ENCODE data around the gene RHOG. TPM values are rescaled to one million over a fixed set of nuclear protein-coding genes. Genes with fewer than 3 reads are reported as not detected.

Gene RHOG
- polyA plus RNA-seq, 4 donors, result 24.7 to 31.3 (median 25.5) TPM

DNA sequence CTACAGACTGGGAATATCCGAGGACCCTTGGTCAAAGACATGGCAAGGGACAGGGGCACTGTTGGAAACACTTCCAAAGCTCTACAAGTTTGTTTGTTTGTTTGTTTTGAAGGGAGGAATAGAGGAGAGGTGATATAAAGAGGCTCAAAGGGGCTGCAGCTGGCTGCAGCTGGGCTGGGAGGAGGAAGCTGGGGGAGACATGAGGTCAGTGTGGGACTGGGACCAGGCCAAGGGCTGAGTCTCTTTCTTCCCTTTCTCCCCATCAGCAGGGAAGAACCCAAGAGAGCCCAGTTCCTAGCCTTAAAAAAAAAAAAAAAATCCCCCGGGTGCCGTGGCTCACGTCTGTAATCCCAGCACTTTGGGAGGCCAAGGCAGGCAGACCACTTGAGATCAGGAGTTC lies 5.0 kb downstream of the RHOG start:
- DNase-seq (ENCODE audit: low read depth in 4 of 4, low spot score in 3 of 4), result no peak

DNA sequence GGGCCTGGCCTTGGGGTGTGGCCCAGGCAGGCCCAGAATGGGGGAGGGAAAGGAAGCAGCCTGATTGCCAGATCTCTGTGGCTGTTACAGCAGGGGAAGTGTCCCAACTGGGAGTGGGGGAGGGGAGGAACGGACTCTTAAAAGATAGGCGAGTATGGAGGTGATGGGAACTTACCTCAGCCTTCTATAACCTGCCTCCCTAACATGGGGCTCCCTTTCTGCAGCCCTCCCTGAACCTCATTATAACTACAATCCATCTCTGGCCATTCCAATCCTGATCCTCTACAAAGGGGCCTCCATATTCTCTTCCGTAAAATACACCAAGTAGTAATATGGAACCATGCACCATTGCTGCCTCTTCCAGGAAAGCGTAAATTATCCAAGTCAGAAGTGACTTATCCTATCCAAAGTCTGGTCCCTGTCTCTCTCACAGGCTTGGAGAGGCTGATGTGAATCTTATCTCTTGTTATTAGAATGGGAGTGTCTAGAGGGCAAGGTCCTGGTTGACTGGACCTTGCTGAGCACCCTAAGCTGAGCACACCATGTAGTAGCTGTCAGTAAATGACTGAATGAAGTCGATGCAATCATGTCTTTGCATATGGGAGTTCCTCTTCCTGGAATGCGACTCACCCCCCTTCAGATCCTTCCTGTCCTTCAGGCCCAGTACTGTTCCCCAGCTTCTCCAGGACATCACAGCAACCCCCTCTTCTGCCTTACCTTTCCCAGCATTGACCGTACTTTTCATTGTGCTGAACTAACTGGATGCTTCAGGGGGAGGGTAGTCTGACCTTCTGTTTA lies 5.9 kb downstream of the RHOG start:
- DNase-seq (ENCODE audit: low read depth in 4 of 4, low spot score in 3 of 4), result no peak

DNA sequence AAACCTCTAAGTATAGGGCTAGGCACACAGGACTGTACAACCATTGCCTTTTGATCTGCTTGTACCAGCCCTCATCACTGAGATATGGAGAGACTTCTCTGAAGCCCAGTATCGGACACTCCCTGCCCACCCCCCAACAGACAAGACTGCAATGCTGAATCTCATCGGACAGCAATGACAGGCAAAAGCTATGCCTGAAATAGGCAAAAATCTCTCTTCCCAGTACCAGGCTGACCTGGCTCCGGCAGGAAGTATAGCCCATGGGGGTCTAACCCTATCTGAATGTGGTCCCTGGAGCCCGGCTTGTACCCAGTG lies 6.5 kb downstream of the RHOG start:
- no peak for DNase-seq (ENCODE audit: low read depth in 4 of 4, low spot score in 3 of 4)

DNA sequence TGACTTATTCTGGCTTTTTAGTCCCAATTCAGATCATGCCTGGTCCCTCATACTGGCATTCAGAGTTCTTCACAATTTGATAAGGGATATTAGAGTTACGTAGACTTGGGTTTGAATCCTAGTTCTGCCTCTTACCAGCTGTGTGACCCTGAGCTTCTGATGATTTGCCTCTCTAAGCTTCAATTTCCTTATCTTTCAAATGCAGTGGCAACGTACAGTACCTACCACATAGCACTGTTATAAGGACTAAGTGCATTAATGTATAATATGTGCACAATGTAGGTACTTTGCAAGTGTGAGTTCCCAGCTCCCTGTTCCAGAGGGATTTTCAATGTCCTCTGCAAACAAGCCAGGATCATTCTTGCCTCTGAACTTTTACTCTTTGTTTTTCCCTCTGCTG lies 7.3 kb downstream of the RHOG start:
- DNase-seq (ENCODE audit: low read depth in 4 of 4, low spot score in 3 of 4), result no peak

DNA sequence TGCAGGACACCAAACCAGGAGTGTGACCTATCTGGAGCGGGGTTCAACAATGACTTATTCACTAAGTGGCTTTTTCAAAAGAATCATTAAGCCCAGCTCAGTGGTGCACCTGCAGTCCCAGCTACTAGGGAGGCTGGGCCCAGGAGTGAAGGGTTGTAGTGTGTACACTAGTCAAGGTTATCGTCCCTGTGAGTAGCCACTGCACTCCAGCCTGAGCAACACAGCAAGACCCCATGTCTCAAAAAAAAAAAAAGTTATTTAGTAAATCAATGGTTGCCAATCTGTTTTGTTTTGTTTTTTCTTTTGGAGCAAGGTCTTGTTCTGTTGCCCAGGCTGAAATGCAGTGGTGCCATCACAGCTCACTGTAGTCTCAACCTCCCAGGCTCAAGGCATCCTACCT lies 7.9 kb downstream of the RHOG start:
- no peak for DNase-seq (ENCODE audit: low read depth in 4 of 4, low spot score in 3 of 4)

DNA sequence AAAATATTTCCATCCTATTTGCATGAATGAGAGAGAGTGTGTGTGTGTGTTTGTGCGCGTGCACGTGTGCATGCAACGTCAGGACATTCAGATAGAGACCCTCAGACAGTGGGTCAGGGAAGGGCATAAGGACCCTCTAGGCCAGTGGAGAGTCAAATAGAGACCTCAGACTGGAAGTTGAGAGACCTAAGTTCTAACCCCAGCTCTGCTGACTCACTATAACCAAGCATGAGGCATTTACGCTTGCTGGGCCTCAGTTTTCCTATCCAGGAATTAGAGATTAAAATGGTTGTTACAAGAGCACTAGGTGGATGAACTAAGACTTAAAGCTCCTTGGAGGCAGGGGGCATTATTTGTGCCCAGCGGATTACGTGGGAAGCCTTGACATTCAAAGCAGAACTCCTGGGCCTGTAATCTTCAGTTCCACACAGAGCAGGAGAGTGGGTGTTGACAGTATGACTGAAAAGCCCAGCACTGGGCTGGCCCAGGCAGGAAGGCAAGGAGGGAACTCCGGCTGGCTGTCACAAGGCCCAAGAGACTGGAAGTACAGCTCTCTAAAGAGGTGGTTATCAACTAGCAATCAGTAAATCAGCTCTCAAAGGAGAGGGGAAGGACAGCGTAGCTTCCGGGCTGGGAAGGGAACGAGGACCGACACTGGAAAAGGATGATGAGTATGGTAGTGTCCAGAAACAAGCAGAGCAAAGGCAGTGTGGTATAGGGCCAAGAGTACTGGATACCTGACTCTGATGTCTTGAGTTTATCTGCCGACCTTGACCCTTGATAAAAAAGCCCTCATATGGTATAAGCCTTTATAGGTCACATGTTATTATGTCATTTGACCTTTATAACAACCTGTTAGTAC lies 9.2 kb downstream of the RHOG start:
- no peak for DNase-seq (ENCODE audit: low read depth in 4 of 4, low spot score in 3 of 4)

DNA sequence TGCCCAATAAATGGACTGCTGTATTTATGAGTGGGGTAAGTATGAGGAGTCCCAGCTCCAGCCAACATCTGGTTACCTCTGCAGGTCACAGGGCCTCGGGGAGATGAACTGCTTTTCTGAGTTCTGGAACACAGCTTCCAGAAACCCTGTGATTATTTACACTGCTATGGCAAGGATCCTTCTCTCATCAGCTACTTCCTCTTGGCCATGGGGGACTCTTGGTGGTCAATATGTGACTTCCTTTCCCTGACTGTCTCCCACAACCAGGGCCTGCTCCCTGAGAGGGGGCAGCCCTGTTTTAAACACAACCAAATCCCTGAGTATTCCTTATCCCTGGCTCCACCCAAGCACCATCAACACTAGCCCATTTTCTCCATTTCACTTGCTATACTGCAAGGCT lies 10.0 kb downstream of the RHOG start:
- no peak for DNase-seq (ENCODE audit: low read depth in 4 of 4, low spot score in 3 of 4)

DNA sequence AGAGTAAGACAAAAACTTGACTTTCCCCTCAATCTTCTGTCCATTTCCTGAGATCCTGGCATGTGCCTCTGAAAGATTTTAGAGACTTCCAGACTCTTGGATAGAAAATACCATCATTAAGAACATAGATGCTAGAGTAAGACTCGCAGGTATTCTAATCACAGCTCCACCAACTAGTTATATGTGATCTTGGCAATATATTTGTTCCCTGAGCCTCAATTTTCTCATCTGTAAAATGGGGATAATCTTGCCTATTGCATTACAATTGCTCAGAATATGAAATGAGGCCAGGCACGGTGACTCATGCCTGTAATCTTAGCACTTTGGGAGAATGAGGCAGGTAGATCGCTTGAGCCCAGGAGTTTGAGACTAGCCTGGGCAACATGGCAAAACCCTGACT lies 10.7 kb downstream of the RHOG start:
- no peak for DNase-seq (ENCODE audit: low read depth in 4 of 4, low spot score in 3 of 4)

DNA sequence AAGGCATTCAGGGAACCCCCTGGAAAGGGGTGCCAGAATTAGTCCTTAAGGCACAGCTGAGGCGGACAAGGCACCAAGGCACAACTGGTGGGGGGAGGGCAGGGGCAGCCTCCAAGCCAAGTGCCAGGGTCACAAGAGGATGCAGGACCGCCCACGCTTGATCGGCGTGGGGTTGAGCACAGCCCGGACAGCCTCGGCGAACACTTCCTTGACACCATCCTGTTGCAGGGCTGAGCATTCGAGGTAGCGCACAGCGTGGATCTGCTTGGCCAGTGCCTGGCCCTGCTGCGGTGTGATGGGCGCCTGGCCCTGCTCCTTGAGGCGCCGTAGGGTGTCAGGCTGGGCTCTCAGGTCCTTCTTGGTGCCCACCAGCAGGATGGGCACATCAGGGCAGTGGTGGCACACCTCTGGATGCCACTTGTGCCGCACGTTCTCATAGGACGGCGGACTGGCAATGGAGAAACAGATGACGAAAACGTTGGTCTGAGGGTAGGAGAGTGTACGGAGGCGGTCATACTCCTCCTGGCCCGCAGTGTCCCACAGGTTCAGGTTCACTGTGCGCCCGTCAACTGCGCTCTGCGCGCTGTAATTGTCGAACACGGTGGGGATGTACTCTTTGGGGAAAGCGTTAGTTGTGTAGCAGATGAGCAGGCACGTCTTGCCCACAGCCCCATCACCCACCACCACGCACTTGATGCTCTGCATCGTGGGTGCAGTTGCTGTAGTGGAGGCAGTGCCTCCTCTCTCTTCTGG lies 13.1 kb downstream of the RHOG start:
- no peak for DNase-seq (ENCODE audit: low read depth in 4 of 4, low spot score in 3 of 4)

DNA sequence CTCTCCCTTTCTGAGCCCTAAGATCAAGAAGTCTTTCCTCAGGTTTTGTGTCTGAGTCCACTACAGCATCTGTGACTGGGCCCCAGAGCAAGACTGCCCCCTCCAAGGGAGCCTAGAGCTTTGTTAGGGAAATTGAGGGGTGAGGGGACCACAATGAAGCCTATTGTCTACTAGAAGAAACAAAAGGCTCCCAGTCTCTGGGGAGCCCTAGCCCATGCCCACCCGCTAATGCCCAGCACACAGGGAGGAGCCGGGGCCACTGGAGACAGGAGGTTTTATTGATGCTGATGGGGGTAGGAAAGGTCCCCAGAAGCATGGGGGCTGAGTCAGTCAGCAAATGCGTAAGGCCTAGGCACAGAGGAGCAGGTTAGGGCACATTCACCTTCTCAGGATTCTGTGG lies 14.0 kb downstream of the RHOG start:
- no peak for DNase-seq (ENCODE audit: low read depth in 4 of 4, low spot score in 3 of 4)

DNA sequence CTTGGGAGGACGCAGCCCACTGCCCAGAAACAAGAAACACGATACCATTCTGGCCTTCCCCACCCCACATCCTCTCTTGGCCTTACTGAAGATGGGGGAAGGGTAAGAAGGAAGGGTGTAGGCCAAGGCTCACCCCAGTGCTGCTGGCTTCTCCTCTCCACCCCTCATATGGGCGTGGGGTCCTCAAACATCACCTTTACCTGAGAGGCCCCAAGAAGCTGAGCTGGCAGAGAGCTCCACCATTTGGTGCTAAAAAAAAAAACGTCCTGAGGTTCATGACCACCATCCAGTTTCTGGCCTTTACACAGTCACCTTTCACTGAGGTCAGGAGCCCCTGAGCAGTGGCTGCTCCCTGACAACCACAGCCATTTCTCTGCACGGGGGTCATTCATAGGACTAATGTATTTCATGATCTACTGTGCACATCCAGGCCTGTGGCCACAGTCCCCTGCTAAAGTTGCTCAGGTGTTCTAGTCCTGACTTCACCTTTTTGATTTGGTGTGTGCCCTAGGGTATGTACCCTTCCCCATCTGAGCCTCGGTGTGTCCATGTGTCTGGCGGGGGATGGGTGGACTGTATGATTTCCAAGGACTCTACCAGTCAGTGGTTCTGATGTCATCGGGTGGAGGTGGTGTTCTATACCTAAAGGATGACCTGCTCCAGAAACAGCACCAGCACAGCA lies 15.1 kb downstream of the RHOG start:
- DNase-seq (ENCODE audit: low read depth in 4 of 4, low spot score in 3 of 4), result no peak

DNA sequence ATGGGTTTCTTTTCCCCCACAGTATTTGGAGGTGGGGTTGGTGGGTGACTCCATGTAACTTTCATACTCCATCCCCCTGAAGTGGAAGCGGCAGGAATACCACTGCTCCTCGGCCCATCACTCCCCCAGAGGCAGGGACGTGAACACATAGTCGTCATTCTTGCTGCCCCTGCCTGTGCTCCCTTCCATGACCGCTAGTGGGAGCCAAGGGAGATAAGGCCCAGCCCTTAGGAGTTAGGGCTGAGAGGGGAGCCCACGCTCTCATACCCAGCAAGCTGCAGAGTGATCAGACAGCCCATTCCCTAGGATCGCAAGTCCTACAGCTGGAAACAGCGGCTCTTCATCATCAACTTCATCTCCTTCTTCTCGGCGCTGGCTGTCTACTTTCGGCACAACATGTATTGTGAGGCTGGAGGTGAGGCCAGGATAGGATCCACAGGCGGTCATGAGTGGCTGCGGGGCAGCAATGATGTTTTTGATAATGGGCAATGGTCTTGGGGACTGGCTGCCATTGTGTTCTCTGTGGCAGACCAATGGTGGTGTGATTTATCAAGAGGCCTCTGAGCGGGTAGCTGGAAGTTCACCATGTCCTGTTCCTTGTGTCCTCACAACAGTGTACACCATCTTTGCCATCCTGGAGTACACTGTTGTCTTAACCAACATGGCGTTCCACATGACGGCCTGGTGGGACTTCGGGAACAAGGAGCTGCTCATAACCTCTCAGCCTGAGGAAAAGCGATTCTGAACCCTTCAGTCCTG lies 15.9 kb downstream of the RHOG start:
- no peak for DNase-seq (ENCODE audit: low read depth in 4 of 4, low spot score in 3 of 4)

DNA sequence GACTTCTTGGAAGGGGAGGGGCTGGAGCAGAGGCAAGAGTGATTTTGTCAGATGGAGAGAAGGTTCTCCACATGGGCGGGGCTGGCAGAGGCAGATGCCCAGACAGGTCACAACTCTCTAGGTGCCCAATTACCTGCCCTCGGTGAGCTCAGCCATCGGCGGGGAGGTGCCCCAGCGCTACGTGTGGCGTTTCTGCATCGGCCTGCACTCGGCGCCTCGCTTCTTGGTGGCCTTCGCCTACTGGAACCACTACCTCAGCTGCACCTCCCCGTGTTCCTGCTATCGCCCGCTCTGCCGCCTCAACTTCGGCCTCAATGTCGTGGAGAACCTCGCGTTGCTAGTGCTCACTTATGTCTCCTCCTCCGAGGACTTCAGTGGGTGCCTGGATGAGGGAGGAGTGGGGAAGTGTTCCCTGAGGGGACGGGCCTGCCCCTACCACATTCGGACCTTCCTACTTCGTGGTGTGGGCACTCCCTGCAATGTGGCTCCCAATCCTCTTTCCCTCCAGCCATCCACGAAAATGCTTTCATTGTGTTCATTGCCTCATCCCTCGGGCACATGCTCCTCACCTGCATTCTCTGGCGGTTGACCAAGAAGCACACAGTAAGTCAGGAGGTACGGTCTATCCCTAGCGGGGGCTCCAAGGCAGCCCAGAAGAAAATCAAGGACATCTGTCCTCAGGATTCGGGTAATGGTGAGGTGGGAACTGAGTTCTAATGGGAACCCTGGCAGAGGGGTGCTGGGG lies 16.8 kb downstream of the RHOG start:
- DNase-seq (ENCODE audit: low read depth in 4 of 4, low spot score in 3 of 4), result no peak

DNA sequence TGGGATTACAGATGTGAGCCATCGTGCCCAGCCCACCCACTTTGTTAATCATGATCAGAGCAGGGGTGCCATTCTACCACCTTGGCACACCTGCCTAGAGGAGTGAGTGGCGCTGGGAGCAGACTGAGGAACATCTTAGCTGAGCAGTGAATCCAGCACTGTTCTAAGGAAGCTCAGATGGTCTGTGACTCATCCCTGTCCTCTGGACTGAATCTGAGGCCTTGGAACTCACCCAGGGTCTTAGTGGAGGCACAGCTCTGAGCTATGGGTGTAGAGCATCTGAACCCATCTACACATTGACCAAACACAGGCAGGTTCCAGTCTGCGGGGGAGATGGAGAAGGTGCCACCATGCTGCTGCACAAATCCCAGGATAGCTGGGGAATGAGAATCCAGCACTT lies 17.5 kb downstream of the RHOG start:
- DNase-seq (ENCODE audit: low read depth in 4 of 4, low spot score in 3 of 4), result no peak

DNA sequence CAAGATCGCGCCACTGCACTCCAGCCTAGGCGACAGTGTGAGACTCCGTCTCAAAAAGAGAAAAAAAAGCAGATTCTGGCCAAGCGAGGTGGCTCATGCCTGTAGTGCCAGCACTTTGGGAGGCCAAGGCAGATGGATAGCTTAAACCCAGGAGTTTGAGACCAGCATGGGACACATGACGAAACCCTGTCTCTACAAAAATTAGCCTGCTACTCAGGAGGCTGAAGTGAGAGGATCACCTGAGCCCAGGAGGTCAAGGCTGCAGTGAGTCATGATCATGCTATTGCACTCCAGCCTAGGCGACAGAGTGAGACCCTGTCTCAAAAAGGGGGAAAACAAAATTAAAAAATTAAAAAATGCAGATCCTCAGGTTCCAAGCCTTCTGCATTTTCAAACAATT lies 18.4 kb downstream of the RHOG start:
- DNase-seq (ENCODE audit: low read depth in 4 of 4, low spot score in 3 of 4), result no peak

DNA sequence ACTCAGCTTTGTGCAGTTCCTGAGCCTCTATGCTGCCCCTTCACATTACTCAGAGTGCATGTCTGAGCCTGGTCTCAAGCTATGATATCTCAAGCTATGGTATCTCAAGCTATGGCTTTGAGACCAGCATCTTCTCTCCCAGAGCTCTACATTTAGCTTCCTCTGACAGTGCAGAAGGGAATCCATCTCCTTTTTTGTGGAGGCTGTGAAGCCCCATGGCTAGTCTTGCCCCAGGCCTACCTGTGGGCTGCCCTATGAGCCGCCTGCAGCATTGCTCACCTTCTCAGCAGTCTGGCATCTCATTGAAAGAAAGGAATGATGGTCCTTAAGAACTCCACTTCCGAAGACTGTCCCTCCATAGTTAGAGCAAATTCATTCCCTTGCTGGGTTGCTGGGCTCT lies 19.8 kb downstream of the RHOG start:
- no peak for DNase-seq (ENCODE audit: low read depth in 4 of 4, low spot score in 3 of 4)

DNA sequence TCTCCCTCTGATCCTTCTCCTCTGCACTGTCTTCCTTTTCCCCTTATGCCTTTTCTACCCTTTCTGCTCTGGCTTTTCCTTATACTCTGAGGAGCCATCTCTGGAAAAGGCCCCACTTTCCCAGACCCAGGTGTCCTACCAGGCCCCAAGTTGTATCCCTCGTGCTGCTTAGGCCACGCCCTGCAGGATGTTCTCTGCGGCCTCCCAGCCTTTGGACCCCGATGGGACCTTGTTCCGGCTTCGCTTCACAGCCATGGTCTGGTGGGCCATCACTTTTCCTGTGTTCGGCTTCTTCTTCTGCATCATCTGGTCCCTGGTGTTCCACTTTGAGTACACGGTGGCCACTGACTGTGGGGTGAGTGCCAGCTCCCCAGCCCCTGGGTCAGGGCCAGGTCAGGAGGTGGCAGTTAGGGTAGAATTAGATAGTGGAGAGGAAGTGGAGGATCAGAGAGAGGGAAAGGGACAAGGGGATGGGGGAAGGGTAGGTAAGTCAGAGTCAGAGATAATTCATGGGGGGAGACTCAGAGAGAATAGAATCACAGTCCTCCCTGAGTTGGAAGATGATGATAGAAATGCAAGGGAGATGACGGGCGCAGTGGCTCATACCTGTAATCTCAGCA lies 23.5 kb downstream of the RHOG start:
- DNase-seq (ENCODE audit: low read depth in 4 of 4, low spot score in 3 of 4), result no peak

DNA sequence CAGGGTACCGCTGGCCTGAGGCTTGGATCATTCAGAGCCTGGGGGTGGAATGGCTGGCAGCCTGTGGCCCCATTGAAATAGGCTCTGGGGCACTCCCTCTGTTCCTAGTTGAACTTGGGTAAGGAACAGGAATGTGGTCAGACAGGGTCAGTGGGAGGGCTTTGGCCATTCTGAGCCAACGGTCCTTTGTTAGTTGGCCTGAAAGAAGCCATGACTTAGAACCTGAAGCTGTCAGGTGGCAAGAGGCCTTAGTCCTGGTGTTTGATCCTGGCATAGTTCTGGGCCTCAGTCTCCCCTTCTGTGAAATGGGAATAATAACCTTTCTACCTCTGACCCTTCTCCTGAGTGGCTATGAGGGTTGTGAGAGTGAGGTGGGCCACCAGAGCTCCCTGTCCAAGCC lies 24.1 kb downstream of the RHOG start:
- no peak for DNase-seq (ENCODE audit: low read depth in 4 of 4, low spot score in 3 of 4)

DNA sequence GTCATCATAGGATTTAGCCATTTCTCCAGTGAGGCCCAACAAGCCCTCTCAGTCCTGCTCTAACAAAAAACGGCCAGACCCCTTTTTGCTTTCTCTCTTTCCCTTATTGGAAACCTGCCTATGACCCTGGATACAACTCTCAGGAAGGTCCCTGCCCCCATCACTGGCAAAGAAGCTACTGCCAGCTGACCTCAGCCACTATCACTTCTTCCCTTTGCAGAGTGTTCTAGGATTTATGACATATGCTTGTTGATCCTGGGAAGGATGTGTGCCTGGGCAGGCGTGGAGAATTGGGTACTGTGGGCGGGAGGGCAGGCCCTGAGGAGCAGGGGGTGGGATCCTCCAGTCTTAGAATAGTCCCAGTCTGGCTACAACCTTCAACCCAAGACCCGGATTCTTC lies 24.9 kb downstream of the RHOG start:
- no peak for DNase-seq (ENCODE audit: low read depth in 4 of 4, low spot score in 3 of 4)

Measured in right renal pelvis (tissue), 4 donors.